ENCODE measurements around the gene HCFC2. TPM values are rescaled to one million over a fixed set of nuclear protein-coding genes. Genes with fewer than 3 reads are reported as not detected.

HCFC2 gene
- total RNA-seq, 4 donors from 2014 or later: 20.2 to 33.5 (median 30.6) TPM

- Histone ChIP-seq H3K9me3 (no peaks in the 10 kb centered on the region), H3K27ac (no peak overlapping the region), H3K4me1 (no peaks in the 10 kb centered on the region), H3K4me3 (no peak overlapping the region), H3K36me3 (no peaks in the 10 kb centered on the region), H3K27me3 (no peaks in the 10 kb centered on the region)
- TF ChIP-seq POLR2A (IDR thresholded peaks at IDR 0.05) (no peak), EP300 (IDR thresholded peaks at IDR 0.05) (no peak), CTCF (IDR thresholded peaks at IDR 0.05) (no peak)
- 65 to 83% methylated on average over 11 of the region's 11 CpGs for WGBS, 2 donors
- DNase-seq (ENCODE audit: low spot score in 2 of 2): no peak
Measured at GRCh38 chr12:104147346-104147745, 83.0 kb downstream of the HCFC2 start.

GRCh38 chr12:104150416-104150815, 86.1 kb downstream of the HCFC2 start:
- H3K36me3 ChIP-seq: no peaks in the 10 kb centered on the region
- H3K27me3 ChIP-seq: no peaks in the 10 kb centered on the region
- H3K9me3 ChIP-seq: no peaks in the 10 kb centered on the region
- H3K4me1 ChIP-seq: no peaks in the 10 kb centered on the region
- H3K4me3 ChIP-seq: no peak overlapping the region
- TF ChIP-seq POLR2A (IDR thresholded peaks at IDR 0.05) (no peak), EP300 (IDR thresholded peaks at IDR 0.05) (no peak), CTCF (IDR thresholded peaks at IDR 0.05) (no peak)
- no peak for DNase-seq (ENCODE audit: low spot score in 2 of 2)
- no peak overlapping the region for H3K27ac ChIP-seq
- 77 to 78% methylated on average over 8 of the region's 8 CpGs for WGBS, 2 donors

GRCh38 chr12:104152685-104153241, 88.4 kb downstream of the HCFC2 start:
- Histone ChIP-seq H3K9me3 (no peaks in the 10 kb centered on the region), H3K4me1 (no peaks in the 10 kb centered on the region), H3K27ac (no peak overlapping the region), H3K36me3 (no peaks in the 10 kb centered on the region), H3K4me3 (no peak overlapping the region), H3K27me3 (no peaks in the 10 kb centered on the region)
- DNase-seq (ENCODE audit: low spot score in 2 of 2): no peak
- TF ChIP-seq CTCF (IDR thresholded peaks at IDR 0.05) (no peak), EP300 (IDR thresholded peaks at IDR 0.05) (no peak), POLR2A (IDR thresholded peaks at IDR 0.05) (no peak)

GRCh38 chr12:104154286-104154685, 90.0 kb downstream of the HCFC2 start:
- Histone ChIP-seq H3K36me3 (no peaks in the 10 kb centered on the region), H3K4me3 (no peak overlapping the region), H3K27me3 (no peaks in the 10 kb centered on the region), H3K4me1 (no peaks in the 10 kb centered on the region), H3K27ac (no peak overlapping the region), H3K9me3 (no peaks in the 10 kb centered on the region)
- TF ChIP-seq EP300 (IDR thresholded peaks at IDR 0.05) (no peak), POLR2A (IDR thresholded peaks at IDR 0.05) (no peak), CTCF (IDR thresholded peaks at IDR 0.05) (no peak)
- 76% methylated on average over 4 of the region's 4 CpGs for WGBS, 2 donors
- DNase-seq (ENCODE audit: low spot score in 2 of 2): no peak

GRCh38 chr12:104154806-104155205, 90.5 kb downstream of the HCFC2 start:
- no peak for DNase-seq (ENCODE audit: low spot score in 2 of 2)
- H3K36me3 ChIP-seq: no peaks in the 10 kb centered on the region
- TF ChIP-seq EP300 (IDR thresholded peaks at IDR 0.05) (no peak), POLR2A (IDR thresholded peaks at IDR 0.05) (no peak), CTCF (IDR thresholded peaks at IDR 0.05) (no peak)
- no peak overlapping the region for H3K27ac ChIP-seq
- 46 to 50% methylated on average over 2 of the region's 2 CpGs for WGBS, 2 donors
- H3K4me3 ChIP-seq: no peak overlapping the region
- no peaks in the 10 kb centered on the region for H3K27me3 ChIP-seq
- no peaks in the 10 kb centered on the region for H3K4me1 ChIP-seq
- H3K9me3 ChIP-seq: no peaks in the 10 kb centered on the region

Small RNA genes lying within 50 kb of the gene (small RNA-seq; reads per million reads assigned to genes)
- gene RNA5SP370: not detected

Other genes starting within 250 kb of the HCFC2 start
- 10 to 100 TPM; 12.7 to 16.7 (median 16.2) TPM for gene NT5DC3, start 223.3 kb upstream of the HCFC2 start, total RNA-seq
- 100 to 1,000 TPM; 213 to 480 (median 250) TPM for gene HSP90B1, start 134.1 kb upstream of the HCFC2 start, total RNA-seq
- gene TDG, start 98.7 kb upstream of the HCFC2 start, total RNA-seq: 10 to 100 TPM; 13.7 to 23.7 (median 20.0) TPM
- 10 to 100 TPM; 19.8 to 32.9 (median 26.4) TPM for gene GLT8D2, start 14.3 kb upstream of the HCFC2 start, total RNA-seq
- gene NFYB, start 73.7 kb downstream of the HCFC2 start, total RNA-seq: 10 to 100 TPM; 41.6 to 61.4 (median 46.3) TPM
- gene TXNRD1, start 151.2 kb downstream of the HCFC2 start, total RNA-seq: 100 to 1,000 TPM; 111 to 140 (median 128) TPM
- gene EID3, start 239.2 kb downstream of the HCFC2 start, total RNA-seq: 10 to 100 TPM in 2 of 4 donors, 1 to 10 TPM in 2; 9.6 to 13.2 (median 10.0) TPM

All from tibial nerve (tissue), 4 donors.